ENCODE data around the gene SLC39A10.
"Not testable (repeated sequence)": the region's sequence is repeated elsewhere in the genome, so short reads cannot be mapped to it uniquely, and the experiment has no call there.

SLC39A10 gene, protein sequence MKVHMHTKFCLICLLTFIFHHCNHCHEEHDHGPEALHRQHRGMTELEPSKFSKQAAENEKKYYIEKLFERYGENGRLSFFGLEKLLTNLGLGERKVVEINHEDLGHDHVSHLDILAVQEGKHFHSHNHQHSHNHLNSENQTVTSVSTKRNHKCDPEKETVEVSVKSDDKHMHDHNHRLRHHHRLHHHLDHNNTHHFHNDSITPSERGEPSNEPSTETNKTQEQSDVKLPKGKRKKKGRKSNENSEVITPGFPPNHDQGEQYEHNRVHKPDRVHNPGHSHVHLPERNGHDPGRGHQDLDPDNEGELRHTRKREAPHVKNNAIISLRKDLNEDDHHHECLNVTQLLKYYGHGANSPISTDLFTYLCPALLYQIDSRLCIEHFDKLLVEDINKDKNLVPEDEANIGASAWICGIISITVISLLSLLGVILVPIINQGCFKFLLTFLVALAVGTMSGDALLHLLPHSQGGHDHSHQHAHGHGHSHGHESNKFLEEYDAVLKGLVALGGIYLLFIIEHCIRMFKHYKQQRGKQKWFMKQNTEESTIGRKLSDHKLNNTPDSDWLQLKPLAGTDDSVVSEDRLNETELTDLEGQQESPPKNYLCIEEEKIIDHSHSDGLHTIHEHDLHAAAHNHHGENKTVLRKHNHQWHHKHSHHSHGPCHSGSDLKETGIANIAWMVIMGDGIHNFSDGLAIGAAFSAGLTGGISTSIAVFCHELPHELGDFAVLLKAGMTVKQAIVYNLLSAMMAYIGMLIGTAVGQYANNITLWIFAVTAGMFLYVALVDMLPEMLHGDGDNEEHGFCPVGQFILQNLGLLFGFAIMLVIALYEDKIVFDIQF

DNA sequence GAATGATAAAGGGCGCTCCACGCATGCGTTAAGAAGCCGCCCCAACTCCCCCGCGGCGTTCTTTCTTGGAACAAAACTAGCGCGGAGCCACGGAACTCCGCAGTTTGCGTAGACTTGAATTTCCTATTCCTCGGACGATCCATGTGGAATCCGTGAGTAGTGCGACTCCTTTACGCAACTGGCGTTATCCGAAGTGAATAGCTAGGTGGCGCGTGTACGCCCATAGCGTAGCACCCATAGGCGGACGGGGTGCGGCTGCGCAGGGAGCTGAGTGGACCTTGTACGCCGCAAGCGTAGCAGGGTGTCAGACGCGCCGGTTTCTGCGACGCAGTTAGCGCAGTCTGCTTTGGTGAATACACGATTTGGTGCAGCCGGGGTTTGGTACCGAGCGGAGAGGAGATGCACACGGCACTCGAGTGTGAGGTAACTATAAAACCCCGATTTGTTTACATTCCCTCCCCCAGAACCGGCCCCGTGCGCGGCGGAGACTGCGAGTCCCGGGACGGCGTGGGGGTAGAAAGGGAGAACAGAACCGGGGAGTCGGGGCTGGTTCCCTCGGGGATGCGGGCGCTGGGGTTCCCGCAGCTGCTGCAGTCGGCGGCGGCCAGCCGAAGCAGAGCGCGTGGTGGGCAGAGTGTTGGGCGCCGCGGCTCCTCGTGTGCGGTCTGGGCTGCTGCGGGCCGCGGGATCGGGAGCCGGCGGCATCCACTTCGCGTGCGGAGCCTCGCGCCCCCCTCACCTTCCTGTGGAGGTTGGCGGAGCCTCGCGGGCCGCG lies at the start of gene SLC39A10:
SLC39A10 (plus strand) TSS at position 368 of the 775 bp plus-strand sequence. CDS start 22,817 bp downstream, outside the sequence.
- peak; percentile 93 for DNase-seq (ENCODE audit: low read depth)

DNA sequence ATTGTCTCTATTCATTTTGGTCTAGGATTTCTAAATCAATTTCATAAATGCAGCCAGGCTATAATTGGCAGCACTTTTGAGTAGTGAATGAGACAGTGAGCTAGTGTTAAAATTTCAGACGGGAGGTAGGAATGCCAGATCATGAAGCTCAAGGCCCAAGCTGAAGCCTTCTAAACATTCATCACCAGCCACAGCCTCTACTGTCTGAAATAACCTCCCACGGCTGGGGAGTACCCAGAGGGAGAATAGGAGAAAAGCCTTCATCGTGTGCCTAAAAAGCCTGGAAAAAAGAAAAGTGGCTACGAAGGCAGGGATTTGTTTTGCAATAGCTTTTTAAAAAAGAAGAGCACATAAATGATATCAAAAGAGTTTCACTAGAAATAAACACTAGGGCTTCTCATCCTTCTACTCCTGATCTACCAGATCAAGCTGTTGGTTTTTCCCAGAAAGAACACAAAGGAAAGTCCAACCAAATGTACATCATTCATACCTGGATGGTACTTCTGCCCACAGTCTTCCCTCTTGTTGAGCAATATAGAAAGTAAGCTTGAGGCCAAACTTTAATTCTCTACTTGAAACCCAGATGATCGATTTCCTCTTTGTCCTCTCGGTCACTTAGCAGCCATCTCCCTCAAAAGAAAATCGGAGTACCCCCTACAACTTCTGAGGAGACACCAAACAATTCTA lies 48.1 kb upstream of the SLC39A10 start:
- DNase-seq (ENCODE audit: low read depth): no peak

DNA sequence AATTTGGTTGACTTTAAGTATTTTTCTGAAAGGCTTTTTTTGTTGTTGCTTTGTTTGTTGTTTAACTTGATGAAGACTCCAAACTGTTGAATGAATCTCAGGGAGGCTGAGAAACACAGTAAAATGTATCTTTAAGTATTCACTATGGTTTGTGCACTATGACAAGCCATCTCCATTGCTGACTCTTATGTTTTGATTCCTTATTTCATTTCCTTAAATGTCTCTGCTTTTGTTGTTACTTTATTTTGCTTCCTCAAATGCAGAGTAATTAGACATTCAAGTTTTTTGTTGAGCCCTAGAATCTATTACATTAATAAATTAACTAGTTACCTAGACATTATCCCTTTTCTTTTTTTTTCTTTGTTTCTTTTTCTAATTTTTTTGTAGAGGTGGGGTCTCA lies 46.3 kb upstream of the SLC39A10 start:
- no peak for DNase-seq (ENCODE audit: low read depth)

DNA sequence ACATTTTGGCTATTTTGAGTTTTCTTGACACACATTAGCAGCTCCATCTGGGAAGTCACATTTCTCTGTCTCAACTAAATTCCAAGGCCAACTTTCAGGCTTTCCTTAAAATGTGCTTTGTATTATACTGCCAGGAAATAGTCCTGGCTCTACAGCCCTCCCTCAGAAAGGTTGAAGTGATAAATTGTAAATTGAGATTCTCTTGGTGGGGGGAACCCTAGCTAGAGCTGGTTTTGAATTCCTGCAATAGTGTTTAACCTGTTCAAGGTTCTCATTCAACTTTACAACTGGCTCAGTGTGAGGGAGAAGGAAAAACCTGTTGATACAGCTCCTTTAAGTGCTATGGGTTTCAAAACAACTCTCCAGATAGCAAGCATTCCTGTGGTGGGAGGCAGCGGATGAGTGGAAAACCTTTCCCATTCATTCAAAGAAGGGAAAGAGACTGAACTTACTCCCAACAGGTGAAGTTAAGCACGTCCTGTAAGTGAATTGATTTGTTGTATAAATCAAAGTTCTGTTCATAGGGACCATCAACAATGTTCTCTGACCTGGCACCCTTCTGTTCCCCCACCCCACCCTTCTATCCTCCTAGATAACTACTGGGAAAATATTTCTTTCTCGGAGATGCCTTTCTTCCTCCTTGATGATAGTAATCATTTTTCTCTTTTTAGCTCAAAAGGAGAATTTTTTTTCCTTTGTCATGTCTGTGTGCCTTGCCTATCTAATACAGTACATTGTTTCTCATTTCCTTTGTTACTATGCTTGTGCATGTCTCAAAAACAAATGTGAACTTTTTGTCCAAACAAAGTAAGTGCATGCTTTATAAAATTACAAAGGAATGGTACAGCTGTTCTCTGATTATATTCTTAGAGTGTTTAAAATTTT lies 44.2 kb upstream of the SLC39A10 start:
- DNase-seq (ENCODE audit: low read depth): no peak

DNA sequence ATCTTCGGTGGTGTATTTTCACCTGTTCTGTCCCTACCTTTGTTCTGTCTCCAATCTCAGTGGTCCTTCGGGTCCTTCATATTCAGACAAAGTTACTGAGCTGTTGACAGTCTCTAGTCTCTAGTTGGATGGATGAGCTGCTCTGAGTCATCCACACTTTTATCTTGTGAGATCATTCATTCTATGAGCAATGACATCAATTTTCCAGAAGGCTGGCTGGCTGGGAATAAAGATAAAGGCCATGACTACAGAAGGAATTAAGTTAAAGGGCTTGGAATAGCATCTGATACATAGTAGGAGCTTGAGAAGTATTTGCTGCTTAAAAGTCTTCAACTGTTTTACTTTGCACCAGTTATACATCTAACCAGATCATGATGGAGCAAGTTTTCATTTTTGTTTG lies 43.1 kb upstream of the SLC39A10 start:
- peak; percentile 48 for DNase-seq (ENCODE audit: low read depth)

DNA sequence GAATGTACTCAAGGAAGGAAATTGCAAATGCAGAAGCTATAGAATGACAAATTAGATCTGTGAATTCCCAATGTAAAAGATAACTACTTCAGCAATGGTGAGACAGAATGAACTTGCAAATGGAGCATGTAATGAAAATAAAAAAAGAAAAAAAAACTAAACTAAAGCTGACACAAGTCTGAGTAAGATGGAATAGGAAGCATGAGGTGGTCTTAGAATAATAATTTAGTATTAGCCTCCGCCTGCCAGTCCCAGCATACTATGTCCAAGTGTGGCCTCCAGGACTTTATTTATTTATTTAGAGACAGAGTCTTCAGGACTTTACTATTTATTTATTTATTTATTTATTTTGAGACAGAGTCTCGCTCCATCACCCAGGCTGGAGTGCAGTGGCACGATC lies 37.4 kb upstream of the SLC39A10 start:
- no peak for DNase-seq (ENCODE audit: low read depth)

DNA sequence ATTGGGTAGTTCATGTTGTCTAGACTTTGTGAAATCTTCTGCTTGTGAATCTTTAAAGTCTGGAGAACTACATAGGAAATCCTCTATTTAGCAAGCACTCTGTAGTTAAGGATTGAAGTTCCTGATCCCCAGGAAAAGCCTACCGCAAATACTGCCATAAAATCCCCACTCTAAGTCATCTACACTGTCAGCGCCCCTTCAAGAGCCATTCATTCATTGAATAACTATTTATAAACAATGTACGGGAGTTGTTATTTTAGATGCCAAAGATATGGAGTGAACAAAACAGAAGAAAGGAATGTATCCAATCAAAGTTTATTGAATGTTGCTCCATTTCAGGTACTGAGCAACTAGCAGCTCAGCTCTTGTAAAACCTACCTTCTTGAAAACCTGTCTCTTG lies 36.5 kb upstream of the SLC39A10 start:
- DNase-seq (ENCODE audit: low read depth): no peak

DNA sequence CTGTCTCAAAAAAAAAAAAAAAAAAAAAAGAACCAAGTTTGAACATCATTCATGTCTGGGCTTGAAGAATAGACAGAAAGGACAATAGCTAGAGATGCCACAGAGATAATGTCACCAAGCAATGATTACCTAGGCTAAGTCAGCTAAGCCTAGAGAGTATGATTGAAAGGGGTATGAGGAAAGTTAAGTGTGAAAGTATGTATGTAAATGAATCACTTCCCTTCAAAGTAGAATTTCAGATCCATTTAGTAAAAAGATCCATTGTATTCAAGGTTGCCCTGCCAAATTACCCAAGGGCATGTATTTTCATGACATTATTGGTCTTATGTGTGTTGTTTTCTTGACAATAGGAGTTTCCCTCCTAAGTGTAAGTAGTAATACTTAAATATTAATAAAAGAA lies 34.1 kb upstream of the SLC39A10 start:
- no peak for DNase-seq (ENCODE audit: low read depth)

DNA sequence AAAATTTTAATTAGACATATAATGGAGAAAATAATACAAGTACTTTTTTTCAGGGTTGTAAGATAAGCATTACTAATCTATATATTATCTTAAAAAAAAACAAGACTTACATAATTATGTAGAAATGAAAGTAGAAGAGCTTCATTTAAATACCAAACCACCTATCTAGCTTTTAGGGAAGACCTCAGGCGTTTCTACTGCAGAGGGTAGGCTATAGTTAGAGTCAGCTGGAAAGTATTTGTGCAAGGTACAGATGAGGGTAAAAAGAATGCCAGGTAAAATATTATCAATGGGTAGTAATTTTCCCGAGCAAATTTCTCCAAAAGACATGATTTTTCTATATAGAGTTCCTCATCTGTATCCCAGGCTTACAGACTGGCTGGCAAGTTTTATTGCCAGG lies 30.5 kb upstream of the SLC39A10 start:
- DNase-seq (ENCODE audit: low read depth): no peak

DNA sequence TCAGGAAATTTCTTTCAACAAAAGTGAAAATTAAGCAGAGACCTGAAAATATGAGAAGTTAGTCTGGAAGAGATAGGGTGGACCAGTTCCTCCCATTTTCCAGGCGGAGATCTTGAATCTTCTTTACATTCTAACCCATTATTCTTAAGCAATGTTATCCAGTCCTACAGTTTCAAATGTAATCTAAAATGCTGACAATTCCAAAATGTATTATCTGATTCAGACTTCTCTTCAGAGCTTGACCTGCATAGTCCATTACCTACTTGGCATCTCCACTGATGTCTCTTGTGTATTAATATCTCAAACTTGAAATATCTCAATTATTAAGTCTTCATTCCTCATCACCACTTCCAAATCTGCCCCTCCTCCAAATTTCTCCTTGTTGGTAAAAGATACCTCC lies 28.4 kb upstream of the SLC39A10 start:
- DNase-seq (ENCODE audit: low read depth): no peak

DNA sequence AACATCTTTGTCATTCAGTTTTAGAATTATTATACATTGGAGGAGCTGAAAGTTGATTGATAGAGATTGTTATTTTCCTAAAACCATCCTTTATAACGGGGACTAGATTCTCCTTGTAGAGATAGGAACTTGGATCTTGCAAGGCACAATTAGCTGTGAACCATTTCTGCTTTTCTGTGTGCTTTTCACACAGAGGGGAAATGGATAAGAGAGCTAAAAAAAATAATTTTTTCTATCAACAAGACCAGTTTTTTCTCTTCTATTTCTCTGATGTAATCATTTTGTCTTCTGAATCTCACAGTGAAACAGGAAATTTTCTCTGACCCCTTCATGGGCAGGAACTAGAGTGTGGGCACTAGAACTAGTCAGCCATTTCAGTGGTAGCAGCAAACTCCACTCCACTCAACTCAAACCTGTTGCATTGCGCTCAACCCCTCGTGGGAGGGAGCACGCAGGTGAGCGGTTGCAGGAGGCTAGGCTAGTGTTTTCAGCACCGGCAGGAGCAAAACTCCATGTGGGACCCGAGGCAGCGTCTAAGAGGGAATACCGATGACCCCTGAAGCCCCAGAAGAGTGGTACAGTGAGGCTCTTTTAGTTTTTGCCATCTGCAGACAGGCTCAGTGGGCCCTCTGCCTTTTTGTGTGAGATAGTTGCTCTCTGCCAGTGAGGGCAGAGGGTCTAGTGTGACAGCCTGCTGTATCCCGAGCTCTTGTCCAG lies 24.0 kb upstream of the SLC39A10 start:
- no peak for DNase-seq (ENCODE audit: low read depth)

DNA sequence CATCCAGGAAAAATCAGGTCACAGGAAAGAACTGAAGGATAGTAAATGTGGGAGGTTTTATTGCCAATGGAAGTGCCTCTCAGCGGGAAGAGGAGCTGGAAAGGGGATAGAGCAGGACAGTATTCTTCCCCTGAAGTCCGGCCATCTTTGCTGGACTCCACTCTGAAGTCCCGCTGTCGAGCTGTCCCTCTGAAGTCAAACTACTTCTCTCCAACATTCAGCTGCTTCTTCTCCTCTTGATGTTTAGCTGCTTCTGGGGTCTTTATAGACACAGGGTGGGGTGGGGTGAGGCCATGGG lies 23.5 kb upstream of the SLC39A10 start:
- DNase-seq (ENCODE audit: low read depth): no peak

DNA sequence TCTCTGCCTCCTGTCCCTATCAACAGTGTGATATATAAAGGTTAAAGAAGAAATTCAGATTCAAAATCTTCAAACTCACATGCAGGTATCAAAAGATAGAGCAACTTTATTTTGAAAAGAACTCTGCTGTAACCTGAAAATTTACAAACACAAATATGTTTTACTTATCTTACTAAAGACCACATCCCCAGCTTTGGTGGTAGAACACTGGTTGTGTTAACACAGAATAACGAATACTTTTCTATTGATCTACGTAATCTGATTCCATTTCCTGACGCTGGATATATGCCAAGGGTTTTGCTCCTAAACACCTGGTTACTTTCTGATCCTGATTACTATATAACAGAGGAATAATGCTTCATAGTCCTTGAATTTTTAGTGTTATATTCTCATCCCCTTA lies 23.1 kb upstream of the SLC39A10 start:
- no peak for DNase-seq (ENCODE audit: low read depth)

DNA sequence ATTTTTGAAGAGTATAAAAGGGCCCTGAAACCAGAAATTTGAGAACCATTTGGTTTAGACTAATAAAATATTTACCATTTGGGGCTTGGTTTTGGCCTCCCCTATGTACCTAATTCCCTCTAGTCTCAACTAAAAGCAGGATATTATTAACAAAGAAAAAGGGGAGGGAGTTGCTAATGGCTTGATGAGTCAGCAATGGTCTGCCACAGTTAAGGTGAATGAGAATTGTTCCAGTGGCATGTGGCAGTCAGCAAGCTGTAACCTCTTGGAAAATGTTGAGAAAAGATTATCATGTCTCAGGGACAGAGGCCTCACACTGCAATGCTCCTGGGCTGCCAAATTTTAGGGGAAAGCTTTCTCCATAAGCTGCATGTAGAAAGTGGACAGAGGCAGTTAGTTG lies 20.1 kb upstream of the SLC39A10 start:
- DNase-seq (ENCODE audit: low read depth): no peak

DNA sequence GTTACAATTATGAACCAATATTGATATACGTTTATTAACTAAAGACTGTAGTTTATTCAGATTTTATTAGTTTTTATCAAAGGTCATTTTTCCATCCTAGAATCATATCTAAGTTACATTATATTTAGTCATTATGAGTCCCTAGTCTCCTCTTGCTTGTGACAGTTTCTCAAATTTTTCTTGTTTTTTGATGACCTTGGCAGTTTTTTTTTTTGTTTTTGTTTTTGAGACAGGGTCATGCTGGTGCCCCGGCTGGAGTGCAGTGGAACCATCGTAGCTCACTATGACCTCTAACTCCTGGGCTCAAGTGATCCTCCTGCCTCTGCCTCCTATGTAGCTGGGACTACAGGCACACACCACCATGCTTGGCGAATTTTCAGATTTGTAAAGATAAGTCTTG lies 18.3 kb upstream of the SLC39A10 start:
- DNase-seq (ENCODE audit: low read depth): no peak

DNA sequence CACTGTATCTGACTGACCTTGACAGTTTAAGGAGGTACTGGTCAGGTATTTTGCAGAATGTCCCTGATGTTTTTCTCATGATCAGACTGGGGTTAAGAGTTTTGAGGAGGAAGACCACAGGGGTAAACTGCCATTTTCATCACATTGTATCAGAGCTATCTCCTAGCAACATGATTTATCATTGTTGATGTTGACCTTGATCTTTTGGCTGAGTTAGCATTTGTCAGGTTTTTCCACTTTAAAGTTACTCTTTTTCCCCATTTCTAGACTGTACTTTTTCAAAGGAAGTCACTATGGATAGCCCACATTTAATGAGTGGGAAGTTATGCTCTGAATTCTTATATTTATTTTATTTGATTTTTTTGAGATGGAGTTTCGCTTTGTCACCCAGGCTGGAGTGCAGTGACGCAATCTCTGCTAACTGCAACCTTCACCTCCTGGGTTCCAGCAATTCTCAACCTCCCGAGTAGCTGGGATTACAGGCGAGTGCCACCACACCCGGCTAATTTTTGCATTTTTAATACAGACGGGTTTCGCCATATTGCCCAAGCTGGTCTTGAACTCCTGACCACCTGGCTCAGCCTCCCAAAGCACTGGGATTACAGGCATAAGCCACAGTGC lies 17.7 kb upstream of the SLC39A10 start:
- DNase-seq (ENCODE audit: low read depth): no peak

DNA sequence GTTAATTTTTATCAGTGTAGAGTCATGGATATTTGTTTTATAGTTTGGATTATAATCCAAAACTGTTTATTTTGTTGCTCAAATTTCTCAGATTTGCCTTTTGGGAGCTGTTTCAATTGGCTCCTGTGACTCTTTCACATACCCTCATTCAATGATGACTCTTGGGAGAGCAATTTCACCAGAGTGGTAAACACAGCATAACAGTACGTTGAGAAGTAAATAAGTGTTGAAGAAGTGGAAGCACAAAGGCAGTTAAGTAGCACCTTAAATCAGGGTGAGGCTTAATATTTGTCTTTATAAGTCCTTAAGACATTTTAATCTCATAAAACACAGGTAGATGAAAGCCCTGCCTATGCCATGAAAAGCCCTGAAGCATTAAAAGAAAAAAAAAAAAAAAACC lies 17.1 kb upstream of the SLC39A10 start:
- no peak for DNase-seq (ENCODE audit: low read depth)

DNA sequence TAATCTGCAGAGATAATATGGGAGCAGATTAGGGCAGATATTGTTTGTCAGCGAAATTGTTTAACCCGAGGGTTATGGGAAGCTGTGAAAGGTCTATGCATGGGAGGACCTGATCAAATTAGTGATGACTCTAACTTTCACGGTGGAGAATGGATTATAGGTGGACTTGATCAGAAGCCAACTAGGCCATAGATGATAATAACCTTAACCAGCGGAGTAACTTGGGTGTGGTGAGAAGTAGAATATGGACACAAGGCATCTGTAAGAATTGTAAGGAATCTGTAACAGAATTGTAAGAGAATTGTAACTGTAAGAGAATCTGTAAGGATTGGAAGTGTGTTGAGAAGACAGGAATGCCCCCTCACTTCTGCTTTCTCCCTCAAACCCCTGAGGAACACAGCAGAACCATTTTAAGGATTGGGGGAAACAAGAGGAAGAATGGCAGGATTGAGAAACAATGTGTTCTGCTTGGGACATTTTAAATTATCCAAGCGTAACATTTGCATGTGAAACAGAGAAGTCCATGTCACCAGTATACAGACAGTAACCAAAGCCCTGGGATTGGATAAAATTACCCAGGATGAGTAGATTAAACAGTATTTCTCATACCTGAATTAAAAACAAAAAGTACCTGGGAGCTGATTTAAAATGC lies 14.9 kb upstream of the SLC39A10 start:
- DNase-seq (ENCODE audit: low read depth): no peak

DNA sequence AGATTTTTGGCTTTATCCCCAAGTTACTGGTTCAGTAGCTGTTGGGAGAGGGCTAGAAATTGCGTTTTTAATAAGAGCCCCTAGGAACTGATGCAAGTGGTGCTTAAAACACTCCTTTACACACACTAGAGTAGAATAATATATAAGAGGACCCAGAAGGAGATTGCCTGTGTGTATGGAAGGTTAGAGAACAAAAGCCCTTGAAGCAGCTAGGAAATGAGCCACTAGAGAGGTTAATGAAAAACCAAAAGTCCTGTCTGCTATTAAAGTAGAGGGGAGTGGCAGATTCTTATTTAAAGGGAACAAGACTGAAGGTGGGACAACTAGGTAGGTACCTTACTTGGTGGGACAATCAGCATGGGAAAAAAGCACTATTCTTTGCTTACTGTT lies 14.4 kb upstream of the SLC39A10 start:
- no peak for DNase-seq (ENCODE audit: low read depth)

DNA sequence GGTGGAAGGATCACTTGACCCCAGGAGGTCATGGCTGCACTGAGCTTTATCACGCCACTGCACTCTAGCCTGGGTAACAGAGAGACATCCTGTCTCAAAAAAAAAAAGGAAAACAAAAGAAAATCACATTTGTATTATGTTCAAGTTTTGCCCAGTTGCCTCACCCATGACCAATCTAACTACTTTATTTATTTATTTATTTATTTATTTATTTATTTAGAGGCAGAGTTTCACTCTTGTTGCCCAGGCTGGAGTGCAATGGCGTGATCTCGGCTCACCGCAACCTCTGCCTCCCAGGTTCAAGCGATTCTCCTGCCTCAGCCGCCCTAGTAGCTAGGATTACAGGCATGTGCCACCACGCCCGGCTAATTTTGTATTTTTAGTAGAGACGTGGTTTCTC lies 12.3 kb upstream of the SLC39A10 start:
- DNase-seq (ENCODE audit: low read depth): not testable (repeated sequence)
